PC-9 (cell line): ENCODE results near the gene MDM4. TPM values are rescaled to one million over a fixed set of nuclear protein-coding genes. Genes with fewer than 3 reads are reported as not detected.

Experiments
- BruUV-seq: library from RNA; stranded (reverse); fragments of 400-500 nt; replicated peaks from 2 replicates; lab custom pipeline; 2021; lab: Mats Ljungman, UMichigan
- CTCF ChIA-PET: fragments of 300-600 bp; sonication (Branson Sonifier 250); formaldehyde crosslinking; loops from one replicate; lab custom pipeline; 2022; ENCODE audit warnings: antibody characterized with exemption; lab: Charles Lee
- POLR2A ChIA-PET: fragments of 300-600 bp; sonication (Branson Sonifier 250); formaldehyde crosslinking; loops from one replicate; lab custom pipeline; 2022; ENCODE audit warnings: antibody characterized with exemption; ENCODE audit not compliant: unreplicated experiment; lab: Charles Lee
- DNase-seq, 2 experiments: peaks; one replicate each; pipeline versions ENCODE4 v3.0.0 to v3.0.0-alpha.2; 2015 to 2022; ENCODE audit warnings: mixed read lengths in 1 of 2
- H2AFZ ChIP-seq: fragments of 200-600 bp; sonication (generic); 2 replicates; pipeline ENCODE4 v1.8.1; 2017; ENCODE audit warnings: antibody characterized with exemption
- H3F3A ChIP-seq: fragments of 200-600 bp; sonication (generic); 2 replicates; pipeline ENCODE4 v1.8.1; 2017; ENCODE audit warnings: antibody characterized with exemption, mild to moderate bottlenecking, low read depth; ENCODE audit not compliant: insufficient read depth
- H3K27ac ChIP-seq: fragments of 200-600 bp; sonication (generic); 2 replicates; pipeline ENCODE4 v1.6.1; 2016; ENCODE audit warnings: mixed run types
- H3K27me3 ChIP-seq: fragments of 200-600 bp; sonication (generic); 2 replicates; pipeline ENCODE4 v1.6.1; 2016; ENCODE audit warnings: low read depth, mixed run types; ENCODE audit not compliant: insufficient read depth
- H3K36me3 ChIP-seq: fragments of 200-600 bp; sonication (generic); 2 replicates; pipeline ENCODE4 v1.6.1; 2016; ENCODE audit warnings: low read depth, mixed run types
- H3K4me1 ChIP-seq: fragments of 200-600 bp; sonication (generic); replicated peaks from 2 replicates; pipeline ENCODE4 v1.6.1; 2016; ENCODE audit warnings: mixed run types; ENCODE audit not compliant: insufficient read depth
- H3K4me2 ChIP-seq: fragments of 200-600 bp; sonication (generic); 2 replicates; pipeline ENCODE4 v1.6.1; 2017; ENCODE audit warnings: mixed run types
- H3K4me3 ChIP-seq: fragments of 200-600 bp; sonication (generic); 2 replicates; pipeline ENCODE4 v1.6.1; 2016; ENCODE audit warnings: mixed run types
- H3K79me2 ChIP-seq: fragments of 200-600 bp; sonication (generic); 2 replicates; pipeline ENCODE4 v1.6.1; 2017; ENCODE audit warnings: low read depth, mixed run types
- H3K9me2 ChIP-seq: fragments of 200-600 bp; sonication (generic); 2 replicates; pipeline ENCODE4 v1.8.1; 2017; ENCODE audit warnings: mild to moderate bottlenecking; ENCODE audit not compliant: insufficient read depth
- H3K9me3 ChIP-seq: fragments of 200-600 bp; sonication (generic); 2 replicates; pipeline ENCODE4 v1.8.1; 2016; ENCODE audit warnings: low read depth; ENCODE audit not compliant: insufficient read depth
- H4K20me1 ChIP-seq: fragments of 200-600 bp; sonication (generic); 2 replicates; pipeline ENCODE4 v1.8.1; 2017; ENCODE audit not compliant: insufficient read depth
- CTCF ChIP-seq: fragments of 200-600 bp; sonication (generic); conservative IDR thresholded peaks from 2 replicates; pipeline ENCODE4 v1.6.1; 2017; ENCODE audit warnings: mixed run types, antibody characterized with exemption, mild to moderate bottlenecking, moderate library complexity
- EZH2 ChIP-seq: fragments of 200-600 bp; sonication (generic); IDR thresholded peaks from 2 replicates; pipeline ENCODE4 v1.8.0; 2017; ENCODE audit warnings: antibody characterized with exemption, low read depth
- intact Hi-C: fragments of 100-400 bp; cut with micrococcal nuclease; formaldehyde crosslinking; loops from one replicate; pipeline ENCODE4 v1.10.0; 2022; ENCODE audit not compliant: unreplicated experiment
- total RNA-seq: library from RNA; stranded (reverse); gene quantifications from 2 replicates; pipeline ENCODE4 v1.2.3, GENCODE V29; 2021

The MDM4 gene
- total RNA-seq, 1 experiment from 2014 or later, result 69.2 TPM

DNA sequence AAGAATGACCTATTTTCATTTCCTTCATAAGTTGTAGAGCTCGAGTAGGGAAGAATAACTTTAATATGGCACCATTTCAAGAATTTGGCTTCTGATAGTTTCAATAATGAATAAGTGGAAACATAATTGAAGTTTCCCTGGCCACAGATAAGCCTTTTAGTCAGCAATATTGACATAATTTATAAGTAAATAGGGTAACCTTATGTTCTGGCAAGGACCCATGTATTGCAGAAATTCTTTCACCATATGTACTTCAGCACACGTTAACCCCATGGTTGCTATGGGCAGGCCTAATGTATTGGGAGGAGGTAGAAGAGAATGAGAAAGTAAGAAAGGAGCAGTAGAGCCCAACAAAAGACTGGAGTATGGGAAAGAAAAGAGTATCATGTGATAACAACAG lies 25.4 kb downstream of the MDM4 start:
- no peak overlapping the region for H3K4me3 ChIP-seq
- TF ChIP-seq EZH2, result no peak
- no peak for TF ChIP-seq CTCF
- H2AFZ ChIP-seq, result no peak overlapping the region
- H3K4me2 ChIP-seq, result no peak overlapping the region
- no peak overlapping the region for H3K27ac ChIP-seq
- H3K27me3 ChIP-seq, result no peaks in the 10 kb centered on the region
- no peaks in the 10 kb centered on the region for H3K9me3 ChIP-seq
- no TSS peak for BruUV-seq
- H3K79me2 ChIP-seq, result no peaks in the 10 kb centered on the region
- peaks cover 18% of the 10 kb centered on the region for H4K20me1 ChIP-seq
- H3K9me2 ChIP-seq, result no peaks in the 10 kb centered on the region
- DNase-seq, result no peak
- peaks cover 22% of the 10 kb centered on the region; the same call in 1 of the 2 replicates for H3F3A ChIP-seq
- POLR2A ChIA-PET, result no interaction called here
- no peaks in the 10 kb centered on the region for H3K4me1 ChIP-seq
- peaks cover 64% of the 10 kb centered on the region for H3K36me3 ChIP-seq
- intact Hi-C loops, result no loop called here
- CTCF ChIA-PET, result no interaction called here

DNA sequence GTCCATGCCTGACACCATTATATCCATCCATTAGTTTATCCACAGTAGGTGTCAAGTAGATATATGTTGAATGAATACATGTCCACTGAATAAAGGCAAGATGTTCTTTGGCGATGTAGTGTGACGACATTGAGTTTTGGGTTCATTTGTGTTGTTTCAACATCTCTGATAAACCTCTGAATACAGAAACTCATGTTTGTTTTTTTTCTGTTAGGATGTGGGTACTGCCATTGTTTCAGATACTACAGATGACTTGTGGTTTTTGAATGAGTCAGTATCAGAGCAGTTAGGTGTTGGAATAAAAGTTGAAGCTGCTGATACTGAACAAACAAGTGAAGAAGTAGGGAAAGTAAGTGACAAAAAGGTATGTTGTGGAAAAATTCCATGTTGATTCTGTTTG lies 28.1 kb downstream of the MDM4 start:
- intact Hi-C loops, result no loop called here
- Histone ChIP-seq H3K4me1 (no peaks in the 10 kb centered on the region), H3K9me2 (0 out of 2 replicates have a peak, but pooled peaks cover 7% of the 10 kb centered on the region), H3K4me2 (no peak overlapping the region), H4K20me1 (peaks cover 6% of the 10 kb centered on the region; the same call in 1 of the 2 replicates), H3K27me3 (no peaks in the 10 kb centered on the region), H3K36me3 (peaks cover 81% of the 10 kb centered on the region), H3K9me3 (no peaks in the 10 kb centered on the region), H3K27ac (no peak overlapping the region), H3F3A (peaks cover 22% of the 10 kb centered on the region; the same call in 1 of the 2 replicates), H3K79me2 (no peaks in the 10 kb centered on the region), H2AFZ (no peak overlapping the region), H3K4me3 (no peak overlapping the region)
- CTCF ChIA-PET, result interaction anchor here (0.8 kb wide), 1 partner anchor 219 kb away, joined by 4 read pairs; no protein-coding TSS in a partner anchor
- BruUV-seq, result no TSS peak
- POLR2A ChIA-PET, result interaction anchor here (0.7 kb wide), 1 partner anchor 454 kb away, joined by 3 read pairs; no protein-coding TSS in a partner anchor
- TF ChIP-seq EZH2 (no peak), CTCF (no peak)
- no peak for DNase-seq

GRCh38 chr1:204545202-204545601 lies 29.0 kb downstream of the MDM4 start:
- peaks cover 85% of the 10 kb centered on the region for H3K36me3 ChIP-seq
- no peak overlapping the region for H3K4me2 ChIP-seq
- CTCF ChIA-PET, result interaction anchor here (0.8 kb wide), 1 partner anchor 218 kb away, joined by 4 read pairs; no protein-coding TSS in a partner anchor
- no peaks in the 10 kb centered on the region for H3K27me3 ChIP-seq
- DNase-seq, result no peak
- H3K79me2 ChIP-seq, result no peaks in the 10 kb centered on the region
- H3K27ac ChIP-seq, result no peak overlapping the region
- peaks cover 22% of the 10 kb centered on the region; the same call in 1 of the 2 replicates for H3F3A ChIP-seq
- H3K9me2 ChIP-seq, result 0 out of 2 replicates have a peak, but pooled peaks cover 7% of the 10 kb centered on the region
- POLR2A ChIA-PET, result no interaction called here
- TF ChIP-seq EZH2 (no peak), CTCF (no peak)
- H2AFZ ChIP-seq, result no peak overlapping the region
- intact Hi-C loops, result no loop called here
- no peaks in the 10 kb centered on the region for H3K9me3 ChIP-seq
- no peaks in the 10 kb centered on the region for H3K4me1 ChIP-seq
- H4K20me1 ChIP-seq, result peaks cover 9% of the 10 kb centered on the region; the same call in 1 of the 2 replicates
- H3K4me3 ChIP-seq, result no peak overlapping the region
- no TSS peak for BruUV-seq
